GM10266 (cell line): Measurements from ENCODE around the gene HESX1.

Source experiments
- DNase-seq: peaks from one replicate; pipeline ENCODE4 v3.0.0; 2012; ENCODE audit errors: extremely low spot score
- TF ChIP-seq, protein P1 (sequence below): IDR thresholded peaks from 2 replicates; pipeline ENCODE4 v1.5.1; 2012; ENCODE audit warnings: mild to moderate bottlenecking, low read depth; ENCODE audit not compliant: control insufficient read depth, insufficient read depth; ENCODE audit errors: missing control alignments

HESX1 gene

DNA sequence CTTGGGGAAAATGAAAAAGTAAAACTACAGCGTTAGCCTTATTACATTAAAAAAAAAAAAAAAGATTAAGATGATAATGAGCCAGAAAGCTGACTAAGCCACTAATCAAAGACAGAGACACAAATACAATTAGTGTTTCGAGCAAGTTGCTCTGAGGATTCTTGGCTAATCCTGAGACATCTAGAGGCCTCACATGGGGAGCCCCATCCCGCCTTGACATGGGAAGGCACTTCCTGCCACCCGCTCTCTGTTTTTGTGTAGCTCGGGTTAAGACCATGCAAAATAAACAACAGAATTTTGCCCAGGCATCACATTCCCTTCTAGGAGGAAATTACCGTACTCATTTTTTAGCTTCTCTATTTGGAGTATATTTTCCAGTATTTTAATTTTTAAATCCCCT lies 15.3 kb downstream of the HESX1 start:
- DNase-seq = no peak
- TF ChIP-seq, protein P1, sequence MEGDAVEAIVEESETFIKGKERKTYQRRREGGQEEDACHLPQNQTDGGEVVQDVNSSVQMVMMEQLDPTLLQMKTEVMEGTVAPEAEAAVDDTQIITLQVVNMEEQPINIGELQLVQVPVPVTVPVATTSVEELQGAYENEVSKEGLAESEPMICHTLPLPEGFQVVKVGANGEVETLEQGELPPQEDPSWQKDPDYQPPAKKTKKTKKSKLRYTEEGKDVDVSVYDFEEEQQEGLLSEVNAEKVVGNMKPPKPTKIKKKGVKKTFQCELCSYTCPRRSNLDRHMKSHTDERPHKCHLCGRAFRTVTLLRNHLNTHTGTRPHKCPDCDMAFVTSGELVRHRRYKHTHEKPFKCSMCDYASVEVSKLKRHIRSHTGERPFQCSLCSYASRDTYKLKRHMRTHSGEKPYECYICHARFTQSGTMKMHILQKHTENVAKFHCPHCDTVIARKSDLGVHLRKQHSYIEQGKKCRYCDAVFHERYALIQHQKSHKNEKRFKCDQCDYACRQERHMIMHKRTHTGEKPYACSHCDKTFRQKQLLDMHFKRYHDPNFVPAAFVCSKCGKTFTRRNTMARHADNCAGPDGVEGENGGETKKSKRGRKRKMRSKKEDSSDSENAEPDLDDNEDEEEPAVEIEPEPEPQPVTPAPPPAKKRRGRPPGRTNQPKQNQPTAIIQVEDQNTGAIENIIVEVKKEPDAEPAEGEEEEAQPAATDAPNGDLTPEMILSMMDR = no peak

DNA sequence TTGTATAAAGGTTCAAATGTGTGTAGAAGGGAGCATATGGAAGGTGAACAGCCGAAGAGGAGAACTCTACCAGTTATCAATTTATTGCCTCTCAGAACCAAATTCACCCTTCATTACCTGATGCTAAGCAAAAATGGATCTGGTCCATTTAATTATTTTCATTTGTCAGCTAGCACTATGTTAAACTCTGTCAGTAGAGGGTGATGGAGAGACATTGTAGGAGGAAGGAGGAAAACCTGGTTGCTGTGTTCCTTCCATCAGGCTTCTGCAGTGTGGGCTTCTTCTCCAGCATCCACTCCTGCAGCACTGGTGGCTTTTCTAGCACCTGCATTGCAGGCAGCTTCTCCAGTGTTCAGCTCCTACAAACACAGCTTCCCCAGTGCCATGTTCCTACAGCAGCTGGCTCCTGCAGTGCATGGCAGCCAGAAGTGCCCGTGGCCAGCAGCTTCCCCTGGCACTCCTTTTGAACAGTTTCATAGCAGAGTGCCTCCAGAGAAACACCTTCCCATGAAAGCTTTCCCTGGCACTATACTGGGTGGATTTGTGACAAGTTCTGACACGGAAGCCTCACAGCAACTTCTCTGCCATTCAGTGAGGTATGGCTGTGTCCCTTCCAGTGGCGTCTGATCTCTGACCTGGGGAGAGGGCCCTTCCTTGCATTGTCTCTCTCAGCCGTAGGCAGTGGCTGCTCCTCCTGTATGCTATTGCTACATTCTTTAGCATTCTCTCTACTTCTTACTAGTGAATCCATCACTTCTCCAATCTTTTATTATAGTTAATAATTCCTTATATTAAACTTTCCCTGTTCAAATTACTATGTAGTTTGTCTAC lies 20.0 kb downstream of the HESX1 start:
- no peak for DNase-seq
- TF ChIP-seq, protein P1 = peak; percentile 61

DNA sequence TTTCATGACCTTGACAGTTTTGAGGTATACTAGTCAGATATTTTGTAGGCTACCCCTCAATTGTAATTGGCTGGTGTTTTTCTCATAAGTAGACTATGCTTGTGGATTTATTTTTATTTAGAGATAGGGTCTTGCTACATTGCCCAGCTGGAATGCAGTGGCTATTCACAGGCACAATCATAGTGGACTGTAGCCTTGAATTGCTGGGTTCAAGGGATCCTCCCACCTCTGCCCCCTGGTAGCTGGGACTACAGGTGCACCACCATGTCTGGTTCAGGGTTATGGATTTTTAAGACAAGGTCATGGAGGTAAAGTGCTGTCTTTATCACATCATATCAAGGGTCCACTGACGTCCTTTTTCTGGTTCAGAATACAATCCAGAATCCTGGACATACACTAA lies 23.7 kb downstream of the HESX1 start:
- DNase-seq = no peak
- TF ChIP-seq, protein P1 = no peak

DNA sequence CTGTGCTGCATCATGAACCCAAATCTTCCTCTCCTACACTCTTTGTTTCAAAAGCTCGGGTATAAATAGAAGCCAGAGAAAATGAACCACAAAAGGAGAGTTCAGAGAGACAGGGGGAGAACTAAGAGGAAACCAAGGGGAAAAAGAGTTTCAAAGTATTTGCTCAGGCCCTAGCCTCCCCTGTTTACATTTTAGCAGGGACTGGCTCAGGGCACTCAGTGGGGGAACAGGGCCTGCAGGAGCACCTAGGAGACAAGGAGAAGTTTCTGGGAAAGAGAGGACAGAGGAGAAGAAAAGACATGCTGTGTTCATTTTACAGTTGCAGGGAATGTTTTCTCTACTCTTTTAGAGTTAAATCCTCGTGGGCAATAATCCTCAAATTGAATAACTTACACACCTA lies 26.1 kb downstream of the HESX1 start:
- TF ChIP-seq, protein P1 = no peak
- no peak for DNase-seq

DNA sequence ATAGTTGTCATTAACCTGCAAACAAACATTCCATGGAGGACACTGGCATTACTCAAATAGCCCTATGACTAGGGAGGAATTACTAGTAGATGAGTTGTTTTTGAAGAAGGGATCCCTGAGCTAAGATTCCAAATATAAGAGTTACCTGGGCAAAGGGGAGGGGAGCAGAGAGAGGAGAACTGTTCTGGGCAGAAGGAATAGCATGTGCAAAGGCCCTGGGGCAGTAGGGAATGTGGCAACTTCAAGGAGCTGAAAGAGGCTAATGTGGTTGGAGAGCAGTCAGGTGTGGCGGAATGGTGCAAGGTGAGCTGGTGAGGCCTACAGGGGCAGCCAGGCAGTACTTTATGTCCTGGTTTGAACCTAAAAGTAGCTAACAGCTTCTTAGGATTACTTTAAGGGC lies 28.8 kb downstream of the HESX1 start:
- TF ChIP-seq, protein P1 = no peak
- no peak for DNase-seq

DNA sequence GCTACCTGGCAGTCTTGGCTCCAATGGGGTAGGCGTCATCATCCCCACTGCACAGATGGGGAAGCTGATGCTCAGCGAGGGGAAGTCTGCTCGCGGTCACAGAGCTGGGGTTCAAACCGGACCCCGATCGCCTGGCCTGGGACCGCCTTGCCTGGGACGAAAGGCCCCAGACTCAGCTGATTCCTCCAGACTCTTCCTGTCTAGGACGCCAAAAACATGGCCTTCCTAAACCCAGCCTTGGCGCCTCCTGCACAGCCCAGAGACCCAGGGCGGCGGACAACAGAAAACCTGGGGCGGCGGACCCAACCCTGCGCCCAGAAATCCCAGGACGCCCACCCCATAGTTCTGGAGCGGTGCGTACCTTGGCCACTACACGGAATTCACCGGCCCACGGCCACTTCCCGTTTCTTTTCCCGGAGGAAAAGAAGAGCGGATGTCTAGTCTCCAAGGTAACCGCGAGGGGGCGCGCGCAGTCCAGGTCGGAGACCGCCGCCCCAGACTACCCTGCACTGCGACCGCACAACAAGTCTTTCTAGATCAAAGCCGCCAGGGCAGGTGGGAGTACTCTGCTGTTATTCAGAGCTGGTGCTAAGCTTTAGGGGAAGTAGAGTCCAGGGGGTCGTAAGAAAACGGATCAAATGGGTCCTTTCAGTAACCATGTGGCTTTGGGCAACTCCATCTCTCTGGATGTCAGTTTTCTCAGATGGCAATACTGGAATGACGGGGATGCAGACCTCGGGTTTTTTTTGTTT lies 29.7 kb downstream of the HESX1 start:
- peak; percentile 71 for DNase-seq
- TF ChIP-seq, protein P1 = peak; percentile 82

DNA sequence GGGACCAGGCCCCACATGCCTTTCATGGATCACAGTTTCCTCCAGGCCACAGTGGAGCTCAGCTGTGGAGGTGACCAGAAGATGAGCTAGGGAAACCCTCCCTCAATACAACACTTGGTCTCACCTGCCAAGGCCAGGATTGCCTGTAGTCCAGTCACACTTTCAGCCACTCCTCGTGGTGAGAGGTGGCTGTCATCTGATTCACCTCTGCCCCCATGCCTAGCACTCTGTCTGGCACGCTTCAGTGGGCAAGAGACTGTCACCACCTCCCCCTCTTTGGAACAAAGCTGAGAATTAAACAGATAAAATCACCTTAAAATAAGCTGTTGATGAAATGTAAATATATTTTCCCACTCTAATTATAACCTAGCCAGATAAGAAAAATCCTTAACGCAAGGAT lies 30.7 kb downstream of the HESX1 start:
- DNase-seq = no peak
- TF ChIP-seq, protein P1 = no peak
